Trophoblast cell (in vitro differentiated cells and primary cell): Measurements from ENCODE around the gene HOXA9. TPM values are rescaled to one million over a fixed set of nuclear protein-coding genes. Genes with fewer than 3 reads are reported as not detected.

Experiments
- DNase-seq, 2 donors: peaks; one replicate each; pipeline ENCODE4 v3.0.0-alpha.2; 2016
- H2AFZ ChIP-seq: 2 replicates; pipeline ENCODE4 v1.6.1; 2013; ENCODE audit warnings: low read length, moderate library complexity, mild to moderate bottlenecking; ENCODE audit not compliant: insufficient read depth, poor library complexity
- H2AK5ac ChIP-seq: 2 replicates; pipeline ENCODE4 v1.6.1; 2013; ENCODE audit warnings: mild to moderate bottlenecking, low read length
- H2BK120ac ChIP-seq: 2 replicates; pipeline ENCODE4 v1.6.1; 2013; ENCODE audit warnings: low read length, mild to moderate bottlenecking, moderate library complexity; ENCODE audit not compliant: insufficient read depth, poor library complexity
- H2BK12ac ChIP-seq: 2 replicates; pipeline ENCODE4 v1.6.1; 2013; ENCODE audit warnings: mild to moderate bottlenecking, low read length, moderate library complexity
- H2BK5ac ChIP-seq: 2 replicates; pipeline ENCODE4 v1.6.1; 2013; ENCODE audit warnings: low read length, low read depth, moderate library complexity, mild to moderate bottlenecking; ENCODE audit not compliant: poor library complexity
- H3K14ac ChIP-seq: 2 replicates; pipeline ENCODE4 v1.6.1; 2013; ENCODE audit warnings: mild to moderate bottlenecking, low read length
- H3K18ac ChIP-seq: 2 replicates; pipeline ENCODE4 v1.6.1; 2013; ENCODE audit warnings: mild to moderate bottlenecking, low read length
- H3K23ac ChIP-seq: 2 replicates; pipeline ENCODE4 v1.6.1; 2013; ENCODE audit warnings: low read length
- H3K27ac ChIP-seq: 2 replicates; pipeline ENCODE4 v1.5.1; 2013; ENCODE audit warnings: low read depth, mild to moderate bottlenecking, inconsistent platforms, low read length, moderate library complexity
- H3K27me3 ChIP-seq: 2 replicates; pipeline ENCODE4 v1.6.1; 2013; ENCODE audit warnings: inconsistent platforms, mild to moderate bottlenecking, low read length, moderate library complexity; ENCODE audit not compliant: insufficient read depth
- H3K36me3 ChIP-seq, 2 experiments: 1 replicate in 1 of 2; 2 replicates in 1 of 2; pipeline ENCODE4 v1.6.1; 2013; ENCODE audit warnings: low read length in 2 of 2, mild to moderate bottlenecking in 2 of 2, moderate library complexity in 1 of 2; ENCODE audit not compliant: insufficient read depth in 2 of 2, control insufficient read depth in 1 of 2
- H3K4ac ChIP-seq: 2 replicates; pipeline ENCODE4 v1.6.1; 2013; ENCODE audit warnings: low read depth, mild to moderate bottlenecking, low read length, moderate library complexity
- H3K4me1 ChIP-seq, 2 experiments: 1 replicate in 1 of 2; 2 replicates in 1 of 2; pipeline ENCODE4 v1.6.1; 2013; ENCODE audit warnings: low read length in 2 of 2, mild to moderate bottlenecking in 2 of 2, moderate library complexity in 1 of 2; ENCODE audit not compliant: insufficient read depth in 2 of 2, control insufficient read depth in 1 of 2
- H3K4me2 ChIP-seq: 2 replicates; pipeline ENCODE4 v1.6.1; 2013; ENCODE audit warnings: inconsistent platforms, mild to moderate bottlenecking, low read length, moderate library complexity
- H3K4me3 ChIP-seq: 2 replicates; pipeline ENCODE4 v1.5.1; 2013; ENCODE audit warnings: mild to moderate bottlenecking, low read depth, low read length, inconsistent platforms
- H3K79me1 ChIP-seq: one replicate; pipeline ENCODE4 v1.6.1; 2013; ENCODE audit warnings: low read length
- H3K79me2 ChIP-seq: 2 replicates; pipeline ENCODE4 v1.6.1; 2013; ENCODE audit warnings: low read length, mild to moderate bottlenecking; ENCODE audit not compliant: control insufficient read depth, insufficient read depth, poor library complexity
- H3K9ac ChIP-seq: 2 replicates; pipeline ENCODE4 v1.6.1; 2013; ENCODE audit warnings: mild to moderate bottlenecking, low read length
- H3K9me3 ChIP-seq: 2 replicates; pipeline ENCODE4 v1.6.1; 2013; ENCODE audit warnings: low read depth, mild to moderate bottlenecking, control low read depth, inconsistent platforms, low read length; ENCODE audit not compliant: insufficient read depth
- H4K12ac ChIP-seq: 2 replicates; pipeline ENCODE4 v1.6.1; 2013; ENCODE audit warnings: low read depth, mild to moderate bottlenecking, low read length, moderate library complexity
- H4K8ac ChIP-seq: 2 replicates; pipeline ENCODE4 v1.6.1; 2013; ENCODE audit warnings: low read depth, mild to moderate bottlenecking, low read length, moderate library complexity
- H4K91ac ChIP-seq: one replicate; pipeline ENCODE4 v1.6.1; 2013; ENCODE audit warnings: low read depth, mild to moderate bottlenecking, low read length, moderate library complexity
- WGBS: extraction: QIAGEN DNeasy Blood & Tissue Kit; methylation state at CpG from one replicate; pipeline ENCODE4 v1.1.7; 2013; ENCODE audit warnings: missing lambda C conversion rate; ENCODE audit not compliant: insufficient read length, insufficient coverage; ENCODE audit errors: extremely low coverage; 5-methylcytosine and 5-hydroxymethylcytosine counted together
- polyA plus RNA-seq: library from polyadenylated mRNA; stranded (reverse); fragments of 200-250 nt; gene quantifications from 2 replicates; pipeline ENCODE4 v1.2.3, GENCODE V29; 2013

Gene HOXA9
- polyA plus RNA-seq = 1.2 and 1.5 TPM in 2 replicates

GRCh38 chr7:27165089-27165995, at the start of gene HOXA9:
Gene HOXA9 (minus strand): TSS chr7:27165537. CDS start chr7:27165457, 80 bp downstream.
- Histone ChIP-seq H3K23ac (no peak within 1 kb of the TSS), H4K8ac (no peak within 1 kb of the TSS), H3K4ac (no peak within 1 kb of the TSS), H3K4me2 (no peak within 1 kb of the TSS), H3K79me1 (no peaks in the 10 kb centered on the region), H3K14ac (no peak within 1 kb of the TSS), H2BK12ac (no peak within 1 kb of the TSS), H2BK5ac (no peak within 1 kb of the TSS), H3K4me1 (peaks cover 7 to 10% of the 10 kb centered on the region in 2 experiments), H3K79me2 (peaks cover 1% of the 10 kb centered on the region), H3K27me3 (peaks cover 85% of the 10 kb centered on the region), H3K36me3 (no peaks in the 10 kb centered on the region), H2BK120ac (no peak within 1 kb of the TSS), H3K18ac (no peak within 1 kb of the TSS), H4K12ac (no peak within 1 kb of the TSS), H2AK5ac (no peak within 1 kb of the TSS), H2AFZ (no peak within 1 kb of the TSS), H3K27ac (no peak within 1 kb of the TSS), H3K9ac (no peak within 1 kb of the TSS), H4K91ac (no peak within 1 kb of the TSS), H3K9me3 (peaks cover 35% of the 10 kb centered on the region), H3K4me3 (peak within 1 kb of the TSS; percentile 33)
- WGBS = no CpG with 5 or more reads among the region's 82 CpGs
- peak in 1 of 2 donors; percentile 47 for DNase-seq

DNA sequence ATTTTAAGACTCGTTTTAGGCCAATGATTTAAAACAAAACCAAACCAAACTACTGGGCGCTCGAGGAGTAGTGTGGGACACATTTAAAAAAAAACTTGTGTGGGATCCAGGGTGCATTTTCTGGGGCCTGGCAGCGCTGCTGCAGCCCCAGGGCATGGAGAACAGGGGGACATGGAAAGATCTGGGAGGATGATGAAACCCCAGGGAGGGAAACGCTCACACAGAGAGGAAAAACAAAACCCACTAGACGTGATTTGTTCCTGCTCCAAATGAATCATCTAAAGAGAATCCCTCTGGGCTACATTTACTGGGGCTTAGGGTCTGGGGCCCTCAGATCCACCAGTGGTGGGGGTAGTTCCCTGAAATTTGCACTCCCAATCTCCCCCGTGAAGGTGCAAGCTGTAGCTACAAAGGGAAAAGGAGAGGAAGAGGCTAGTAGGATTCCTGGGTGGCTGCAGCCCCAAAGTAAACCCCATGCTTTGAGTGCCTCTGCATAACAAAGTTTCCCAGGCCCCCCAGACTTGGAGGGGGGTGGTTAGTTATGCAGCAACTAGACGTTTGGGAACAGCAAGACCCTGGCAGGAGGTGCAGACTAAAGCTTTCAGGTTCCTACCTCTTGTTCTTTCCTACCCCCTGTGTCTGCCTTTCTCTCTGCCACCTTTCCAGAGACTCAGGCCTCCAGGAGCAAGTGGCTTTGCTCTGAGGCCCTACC, 49.1 kb upstream of the HOXA9 start:
- DNase-seq = no peak
- H3K14ac ChIP-seq = no peak overlapping the region
- H2BK120ac ChIP-seq = no peak overlapping the region
- H3K79me1 ChIP-seq = no peaks in the 10 kb centered on the region
- H3K27ac ChIP-seq = no peak overlapping the region
- no peak overlapping the region for H4K8ac ChIP-seq
- no peak overlapping the region for H3K4ac ChIP-seq
- peaks cover 57% of the 10 kb centered on the region for H3K27me3 ChIP-seq
- H3K9me3 ChIP-seq = peaks cover 5% of the 10 kb centered on the region
- H3K18ac ChIP-seq = no peak overlapping the region
- no peak overlapping the region for H2AFZ ChIP-seq
- no peak overlapping the region for H2BK5ac ChIP-seq
- H3K36me3 ChIP-seq = no peaks in the 10 kb centered on the region
- H3K23ac ChIP-seq = no peak overlapping the region
- H2AK5ac ChIP-seq = no peak overlapping the region
- no peak overlapping the region for H4K91ac ChIP-seq
- H2BK12ac ChIP-seq = no peak overlapping the region
- peaks cover 0 to 5% of the 10 kb centered on the region in 2 experiments for H3K4me1 ChIP-seq
- no peak overlapping the region for H4K12ac ChIP-seq
- no CpG with 5 or more reads among the region's 8 CpGs for WGBS
- H3K4me2 ChIP-seq = no peak overlapping the region
- no peak overlapping the region for H3K4me3 ChIP-seq
- H3K9ac ChIP-seq = no peak overlapping the region
- no peaks in the 10 kb centered on the region for H3K79me2 ChIP-seq

DNA sequence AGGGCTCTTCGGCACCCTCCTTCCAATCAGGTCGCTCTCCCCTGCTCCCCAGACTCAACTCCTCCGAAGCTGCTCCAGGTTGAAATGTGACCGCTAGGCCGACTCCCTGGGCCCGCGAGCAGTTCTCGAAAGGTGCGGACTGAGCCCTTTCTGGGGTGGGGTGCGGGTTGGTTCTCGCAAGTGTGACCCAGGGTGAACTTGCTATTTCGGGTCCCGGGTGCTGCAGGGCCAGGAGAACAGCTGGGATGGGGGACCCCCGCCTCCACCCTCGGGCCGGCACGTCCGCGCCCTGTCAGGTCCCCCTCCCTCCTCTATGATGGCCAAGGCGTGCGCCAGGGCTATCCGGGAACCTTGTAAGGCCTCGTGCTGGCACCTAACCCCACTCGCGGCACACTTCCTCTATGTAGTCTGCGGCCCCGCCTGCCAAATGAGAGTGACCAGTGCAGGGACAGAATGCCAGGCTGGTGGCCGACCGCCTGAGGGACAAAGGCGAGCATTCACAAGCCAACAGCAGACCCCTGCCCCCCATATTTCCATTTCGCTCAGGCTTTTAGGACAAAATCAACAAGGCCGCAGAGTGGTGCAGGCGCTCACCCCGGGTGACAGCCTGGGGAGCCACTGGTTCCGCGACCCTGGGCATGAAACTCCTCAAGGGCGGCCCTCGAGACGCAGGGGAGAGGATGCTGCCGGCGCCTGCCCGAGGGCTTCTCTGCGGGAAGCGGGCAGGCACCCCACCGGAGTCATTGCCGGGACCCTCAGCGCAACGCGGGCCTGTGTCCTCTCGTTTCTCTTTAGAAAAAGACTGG, 48.3 kb upstream of the HOXA9 start:
- H3K27me3 ChIP-seq = peaks cover 60% of the 10 kb centered on the region
- no peak for DNase-seq
- H2BK5ac ChIP-seq = no peak overlapping the region
- H4K12ac ChIP-seq = peak overlapping the region; percentile 19
- no peak overlapping the region for H4K8ac ChIP-seq
- no peaks in the 10 kb centered on the region for H3K36me3 ChIP-seq
- peaks cover 0 to 5% of the 10 kb centered on the region in 2 experiments for H3K4me1 ChIP-seq
- no peak overlapping the region for H3K4me2 ChIP-seq
- no CpG with 5 or more reads among the region's 50 CpGs for WGBS
- no peak overlapping the region for H3K27ac ChIP-seq
- H3K18ac ChIP-seq = no peak overlapping the region
- H2BK12ac ChIP-seq = peak overlapping the region; percentile 11
- peaks cover 5% of the 10 kb centered on the region for H3K9me3 ChIP-seq
- no peak overlapping the region for H3K9ac ChIP-seq
- no peak overlapping the region for H3K4ac ChIP-seq
- no peaks in the 10 kb centered on the region for H3K79me1 ChIP-seq
- no peak overlapping the region for H3K4me3 ChIP-seq
- H2BK120ac ChIP-seq = no peak overlapping the region
- H3K79me2 ChIP-seq = no peaks in the 10 kb centered on the region
- H2AFZ ChIP-seq = no peak overlapping the region
- H4K91ac ChIP-seq = no peak overlapping the region
- H3K23ac ChIP-seq = no peak overlapping the region
- no peak overlapping the region for H3K14ac ChIP-seq
- H2AK5ac ChIP-seq = no peak overlapping the region
